Activated T-helper 9 cell treated with anti-CD3 and anti-CD28 coated beads, Interleukin-2, amount 50 U/mL, for 16 hours (primary cell): ENCODE results near the gene WDR20.
"Not testable (repeated sequence)": the region's sequence is repeated elsewhere in the genome, so short reads cannot be mapped to it uniquely, and the experiment has no call there.

Source experiments
- DNase-seq: peaks from one replicate; pipeline ENCODE4 v3.0.0-alpha.2; 2020; ENCODE audit warnings: low read depth

WDR20 gene

GRCh38 chr14:102171173-102172020 lies 31.7 kb downstream of the WDR20 start:
- DNase-seq: no peak

DNA sequence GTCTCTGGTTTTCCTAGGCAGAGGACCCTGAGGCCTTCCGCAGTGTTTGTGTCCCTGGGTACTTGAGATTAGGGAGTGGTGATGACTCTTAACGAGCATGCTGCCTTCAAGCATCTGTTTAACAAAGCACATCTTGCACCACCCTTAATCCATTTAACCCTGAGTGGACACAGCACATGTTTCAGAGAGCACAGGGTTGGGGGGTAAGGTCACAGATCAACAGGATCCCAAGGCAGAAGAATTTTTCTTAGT lies 32.2 kb downstream of the WDR20 start:
- DNase-seq: not testable (repeated sequence)

- not testable (repeated sequence) for DNase-seq
These were observed 33.0 kb downstream of the WDR20 start for GRCh38 chr14:102172721-102173120.

GRCh38 chr14:102177161-102177560 lies 37.5 kb downstream of the WDR20 start:
- no peak for DNase-seq

- no peak for DNase-seq
These were observed 39.1 kb downstream of the WDR20 start for GRCh38 chr14:102178806-102179205.

DNA sequence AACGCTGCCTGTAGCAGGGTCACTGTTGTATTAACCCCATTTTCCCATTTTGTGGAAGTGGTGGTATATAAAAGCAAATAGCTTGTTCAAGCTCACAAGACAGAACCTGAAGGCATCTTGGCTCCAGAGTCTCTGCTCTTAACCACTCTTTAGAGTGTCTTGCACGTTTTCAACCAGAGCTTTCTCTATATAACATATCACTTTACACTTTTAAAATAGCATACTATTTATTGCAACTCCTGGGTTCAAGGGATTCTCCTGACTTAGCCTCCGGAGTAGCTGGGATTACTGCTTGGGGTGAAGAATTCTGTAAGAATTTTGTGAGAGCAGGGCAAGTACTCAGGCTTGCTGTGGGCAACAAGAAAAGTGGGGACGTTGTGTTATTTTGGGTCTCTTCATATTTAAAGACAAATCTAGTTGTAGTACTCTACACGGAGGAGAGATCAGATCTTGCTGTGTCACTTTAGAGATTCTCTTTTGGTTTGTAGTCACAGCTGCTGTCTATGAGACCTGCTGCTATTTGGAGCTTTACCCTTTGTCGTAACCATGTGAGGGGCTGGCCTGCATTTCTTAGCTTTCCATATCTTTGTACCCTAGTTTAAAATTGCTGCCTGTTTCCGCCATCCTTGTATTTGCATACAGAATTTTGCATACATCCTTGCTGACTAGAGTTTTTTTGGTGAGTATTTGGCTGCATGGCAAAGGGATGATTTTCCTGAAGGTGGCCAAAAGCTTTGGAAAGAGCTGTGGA lies 40.7 kb downstream of the WDR20 start:
- no peak for DNase-seq

GRCh38 chr14:102181187-102181586 lies 41.5 kb downstream of the WDR20 start:
- DNase-seq: no peak

DNA sequence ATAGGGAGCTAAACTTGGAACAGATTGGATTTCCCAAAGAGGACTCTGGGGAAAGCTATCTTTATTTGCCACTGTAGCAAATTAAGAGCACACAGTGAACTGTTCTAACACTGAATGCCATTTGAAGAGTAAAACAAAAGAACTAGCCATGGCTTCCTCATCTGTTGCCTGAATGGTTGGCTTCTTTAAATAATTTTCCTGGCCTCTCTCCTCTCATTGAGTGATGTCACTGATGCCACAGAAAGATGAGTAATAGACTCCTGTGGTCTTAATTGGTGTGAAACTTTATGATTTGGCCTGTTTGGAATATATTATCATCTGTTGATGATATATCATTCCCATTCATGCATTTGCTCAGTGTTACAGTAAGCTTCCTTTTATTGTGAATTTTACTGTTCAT lies 42.5 kb downstream of the WDR20 start:
- DNase-seq: no peak

DNA sequence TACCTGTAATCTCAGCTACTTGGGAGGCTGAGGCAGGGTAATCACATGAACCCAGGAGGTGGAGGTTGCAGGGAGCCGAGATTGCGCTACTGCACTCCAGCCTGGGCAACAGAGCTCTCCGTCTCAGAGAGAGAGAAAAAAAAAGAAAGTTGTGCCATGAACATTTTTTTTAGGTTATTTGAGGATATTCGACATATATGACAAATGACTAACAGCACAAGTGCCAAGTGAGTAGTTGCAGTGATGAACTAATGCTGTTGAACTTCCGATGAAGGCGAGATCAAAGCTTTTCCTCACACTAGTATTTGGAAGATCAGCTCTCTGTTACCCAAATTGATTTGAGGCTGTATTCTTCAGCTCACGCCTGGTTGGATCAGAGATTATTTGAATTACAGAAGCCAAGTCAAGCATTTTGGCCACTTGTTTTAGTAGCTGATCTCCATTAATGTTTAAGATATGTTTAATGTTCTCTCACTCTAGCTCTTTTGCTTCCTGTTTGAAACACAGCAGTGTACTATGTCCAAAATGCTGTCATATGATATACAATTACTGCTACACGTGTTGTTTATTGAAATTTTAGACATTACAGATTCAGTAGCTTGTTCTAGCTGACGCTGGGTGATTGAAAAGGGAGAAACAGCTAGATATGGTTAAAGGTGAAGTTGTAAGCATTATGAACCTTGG lies 43.4 kb downstream of the WDR20 start:
- DNase-seq: no peak

GRCh38 chr14:102183886-102184285 lies 44.2 kb downstream of the WDR20 start:
- no peak for DNase-seq

DNA sequence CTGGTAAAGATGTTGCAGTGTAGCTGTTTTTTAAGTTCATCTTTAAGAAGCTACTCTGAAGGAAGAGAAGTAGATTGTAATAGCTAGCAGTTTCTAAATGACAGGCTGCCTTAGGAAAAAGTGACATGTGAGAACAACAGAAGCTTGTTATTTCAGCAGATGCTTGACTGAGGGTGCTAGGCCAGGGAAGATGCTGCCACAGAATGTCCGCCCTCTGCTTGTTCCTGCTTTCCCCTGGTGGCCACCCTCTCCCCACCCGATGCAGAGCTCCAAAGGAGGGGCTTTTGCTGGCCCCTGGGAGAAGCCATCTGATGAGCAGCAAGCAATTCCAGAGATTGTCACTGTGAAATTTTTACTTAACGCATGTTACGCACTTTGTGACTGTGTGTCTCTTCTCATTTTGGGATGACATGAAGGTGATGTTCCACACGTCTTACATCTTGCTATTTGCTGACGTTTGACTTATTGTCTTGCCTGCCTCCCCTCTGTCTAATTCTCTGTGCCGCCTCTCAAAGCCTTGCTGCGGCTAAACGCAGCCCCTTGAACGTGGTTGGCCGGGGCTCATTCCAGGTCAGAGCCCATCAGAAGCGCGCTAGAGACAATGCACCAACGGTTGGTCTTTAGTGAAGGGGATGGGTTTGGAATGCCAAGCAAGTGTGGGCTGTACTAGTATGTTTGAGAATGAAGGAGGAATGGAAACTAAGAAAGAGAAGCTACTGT lies 44.8 kb downstream of the WDR20 start:
- DNase-seq: no peak

DNA sequence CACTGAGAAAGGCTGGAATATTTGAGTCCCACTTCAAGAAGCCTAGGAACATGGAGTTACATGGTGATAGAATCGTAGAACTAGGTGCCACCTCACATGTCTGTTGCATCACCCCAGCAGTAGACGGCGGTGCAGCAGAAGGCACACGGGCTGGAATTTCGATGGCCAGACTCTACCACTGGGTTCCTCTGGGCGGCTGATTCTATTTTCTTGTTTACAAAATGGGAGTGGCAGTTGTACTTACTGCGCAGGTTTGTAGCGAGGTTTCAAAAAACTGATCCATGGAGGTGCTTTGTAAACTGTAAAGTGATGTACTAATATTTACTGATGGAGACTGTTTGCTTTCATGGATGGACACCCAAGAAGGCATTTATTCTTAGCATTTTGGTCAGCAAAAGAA lies 45.7 kb downstream of the WDR20 start:
- no peak for DNase-seq

- no peak for DNase-seq
These were observed 47.3 kb downstream of the WDR20 start for GRCh38 chr14:102187044-102187443.

GRCh38 chr14:102187568-102188001 lies 47.9 kb downstream of the WDR20 start:
- DNase-seq: no peak

DNA sequence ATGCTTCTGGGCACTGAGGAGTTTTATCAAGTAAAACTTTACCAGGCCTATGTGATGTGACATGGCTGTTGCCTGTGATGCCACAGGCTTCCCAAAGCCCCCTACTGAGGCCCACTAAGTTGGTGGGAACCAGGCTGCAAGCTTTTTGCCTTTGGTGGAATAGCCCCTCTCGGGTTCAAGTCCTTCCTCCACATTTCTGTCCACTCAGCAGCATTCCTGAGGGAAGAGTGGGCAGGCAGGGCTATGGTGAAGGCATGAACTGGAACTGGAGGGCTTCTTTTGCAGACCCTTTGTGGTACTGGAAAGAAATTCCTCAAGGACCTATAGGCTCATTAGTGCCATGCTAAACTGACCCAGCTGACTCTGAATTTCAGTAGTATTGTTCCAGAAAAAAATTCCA lies 48.5 kb downstream of the WDR20 start:
- no peak for DNase-seq

DNA sequence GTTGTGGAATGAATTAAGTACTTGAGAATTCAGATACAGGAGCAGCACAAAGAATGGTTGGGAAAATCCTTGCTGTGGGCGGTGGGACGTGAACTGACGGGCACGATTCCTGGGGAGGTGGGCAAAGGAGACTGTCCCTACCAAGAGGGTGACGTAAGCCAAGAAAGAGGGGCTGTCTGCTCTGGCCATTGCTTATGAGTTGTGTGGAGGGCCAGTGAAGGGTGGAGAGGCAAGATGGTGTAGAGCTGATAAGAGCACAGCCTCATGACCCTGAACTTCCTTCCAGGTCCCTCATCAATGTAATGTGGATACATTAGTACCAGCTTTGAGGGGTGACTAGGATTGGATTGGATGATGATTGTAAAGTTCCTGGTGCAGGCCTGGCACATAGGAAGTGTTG lies 50.2 kb downstream of the WDR20 start:
- DNase-seq: no peak

DNA sequence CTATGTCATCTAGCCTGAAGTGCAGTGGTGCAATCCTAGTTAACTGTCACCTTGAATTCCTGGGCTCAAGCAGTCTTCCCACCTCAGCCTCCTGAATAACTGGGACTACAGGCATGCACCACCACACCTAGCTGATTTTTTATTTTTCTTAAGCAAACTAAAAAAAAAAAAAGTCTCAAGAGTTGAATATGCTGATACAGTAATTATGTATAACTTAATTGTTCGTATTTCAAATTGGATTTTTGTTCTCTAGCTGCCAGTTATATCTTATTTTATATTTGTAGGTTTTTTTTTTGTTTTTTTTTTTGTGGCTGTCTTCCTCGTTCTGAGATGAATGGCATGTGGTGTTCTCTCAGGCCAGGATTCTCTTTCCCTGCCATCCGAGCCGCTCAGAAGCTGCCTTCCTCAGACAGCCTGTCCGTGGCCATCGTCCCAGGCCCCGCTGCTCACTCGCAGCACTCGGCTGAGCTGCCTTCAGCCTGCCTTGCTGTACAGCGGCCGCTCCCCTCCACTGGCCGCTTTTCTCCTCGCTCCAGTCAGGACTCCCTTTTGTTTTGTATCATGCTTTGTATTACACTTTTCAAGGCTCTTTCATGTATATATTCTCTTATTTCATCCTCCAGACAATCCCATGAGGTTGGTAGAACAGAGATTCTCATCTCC lies 53.3 kb downstream of the WDR20 start:
- DNase-seq: no peak

GRCh38 chr14:102194856-102195255 lies 55.2 kb downstream of the WDR20 start:
- DNase-seq: no peak

DNA sequence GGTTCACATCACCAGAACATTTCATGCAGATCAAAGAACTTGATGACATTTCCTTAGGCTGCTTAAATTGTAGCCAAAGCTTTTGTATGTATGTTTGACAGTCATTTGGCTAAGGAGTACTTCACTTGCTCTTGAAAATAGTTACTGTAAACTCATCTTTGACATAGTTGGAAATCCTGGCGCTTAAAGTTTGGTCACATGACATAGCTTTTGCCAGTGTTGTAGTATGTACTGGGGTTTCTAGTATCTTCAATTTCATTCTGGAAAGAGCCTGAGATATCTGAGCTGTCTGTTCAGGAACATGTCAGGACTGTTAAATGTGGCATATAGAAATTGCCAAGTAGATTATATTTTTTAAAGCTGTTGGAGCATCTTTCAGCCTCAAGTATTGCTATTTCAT lies 55.7 kb downstream of the WDR20 start:
- DNase-seq: no peak

DNA sequence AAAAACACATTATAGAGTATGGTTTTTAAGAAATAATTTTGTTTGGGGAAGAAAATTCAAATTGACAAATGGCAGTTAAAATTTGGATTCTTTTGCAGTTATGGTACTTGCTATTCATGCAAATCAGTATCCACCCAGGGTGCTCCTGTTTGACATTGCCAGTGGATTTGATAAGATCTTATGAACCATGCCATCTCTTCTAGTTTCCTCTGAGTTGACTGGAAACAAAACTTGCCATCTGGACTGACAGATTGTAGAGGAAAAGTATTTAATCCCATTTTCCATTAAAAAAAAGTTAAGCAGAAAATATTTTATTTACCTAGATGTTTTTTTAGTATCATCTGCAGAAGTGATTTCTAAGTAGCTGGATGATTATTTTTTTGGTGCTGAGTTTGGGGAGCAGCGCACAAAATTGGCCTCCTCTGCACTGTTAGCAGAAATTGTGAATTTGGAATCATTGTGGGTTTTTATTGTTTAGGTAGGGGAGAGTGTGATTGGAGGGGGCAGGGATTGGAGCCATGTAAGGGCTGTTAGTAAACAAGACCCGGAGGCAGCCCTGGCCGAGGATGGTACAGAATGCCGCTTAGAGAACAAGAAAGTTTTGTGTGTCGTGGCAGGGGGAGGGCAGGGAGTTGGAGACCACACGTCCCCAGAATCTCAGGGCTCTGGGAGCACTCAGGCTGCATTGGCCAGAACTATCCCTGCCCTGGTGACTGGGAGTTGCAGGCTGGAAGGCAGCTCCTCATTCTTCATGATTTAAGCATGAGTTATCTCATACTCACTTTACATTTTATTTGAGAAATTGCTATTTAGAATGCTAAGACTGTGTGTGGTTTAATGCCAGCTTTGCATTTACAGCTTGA lies 56.6 kb downstream of the WDR20 start:
- no peak for DNase-seq

DNA sequence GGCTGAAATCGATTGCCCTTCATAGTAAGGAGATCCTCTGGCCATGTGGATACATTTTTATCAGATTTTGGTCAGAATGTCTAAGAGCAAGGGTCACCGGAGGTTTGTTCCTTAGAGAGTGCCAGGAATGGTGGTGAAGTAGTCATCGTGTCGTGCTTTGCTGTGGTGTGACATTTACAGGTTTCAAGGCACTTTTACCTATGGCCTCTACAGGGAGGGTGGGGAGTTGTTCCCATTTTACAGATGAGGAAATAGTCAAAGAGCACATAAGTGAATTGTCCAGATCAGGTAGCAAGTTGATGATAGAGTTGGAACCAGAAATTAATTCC lies 57.2 kb downstream of the WDR20 start:
- no peak for DNase-seq
